UCSD-AML1 (cell line): Measurements from ENCODE around the gene P4HB.

Experiments used
- DNase-seq: peaks from one replicate; lab custom pipeline; 2025; ENCODE audit not compliant: unreplicated experiment; lab: John Stamatoyannopoulos, UW

Gene P4HB

DNA sequence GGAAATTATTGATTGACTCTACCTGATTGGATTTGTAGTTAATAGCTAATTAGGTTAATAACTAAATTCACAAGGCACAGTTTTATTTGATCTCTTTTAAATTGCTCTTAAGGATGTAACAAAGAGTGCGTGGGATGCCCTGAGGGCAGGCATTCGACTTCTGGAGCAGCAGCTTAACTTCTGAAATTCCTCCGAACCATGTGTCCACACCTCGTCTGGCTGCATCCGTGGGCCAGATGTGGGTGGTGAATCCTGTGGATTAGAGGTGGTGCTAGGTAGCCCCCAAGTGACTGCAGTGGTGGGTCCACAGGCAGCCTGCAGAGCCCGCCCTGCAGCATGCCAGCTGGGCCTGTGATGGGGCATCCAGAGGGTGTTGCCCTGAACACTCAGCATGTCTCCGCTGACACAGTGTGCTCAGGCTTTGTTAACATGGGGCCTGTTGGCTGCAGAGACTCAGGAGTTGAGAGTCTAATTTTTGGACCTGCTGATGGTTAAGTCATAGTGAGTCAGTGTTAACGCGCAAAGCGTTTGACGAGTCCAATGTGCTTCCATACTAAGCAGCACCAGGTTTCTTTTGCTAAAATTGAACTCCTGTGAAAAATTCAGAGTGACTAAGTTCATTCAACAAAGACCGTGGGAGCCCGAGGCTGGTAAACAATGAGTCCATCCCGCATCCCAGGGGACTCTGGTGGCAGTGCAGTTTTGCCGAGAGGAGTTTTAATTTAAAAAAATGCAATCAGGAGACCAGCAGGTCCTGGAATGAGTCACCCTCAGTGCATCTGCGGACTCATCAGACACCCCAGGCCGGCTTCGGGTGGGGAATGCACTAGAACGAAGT is 37.9 kb upstream of the P4HB start:
- no peak for DNase-seq

GRCh38 chr17:81895400-81895799 is 35.1 kb upstream of the P4HB start:
- DNase-seq: no peak

DNA sequence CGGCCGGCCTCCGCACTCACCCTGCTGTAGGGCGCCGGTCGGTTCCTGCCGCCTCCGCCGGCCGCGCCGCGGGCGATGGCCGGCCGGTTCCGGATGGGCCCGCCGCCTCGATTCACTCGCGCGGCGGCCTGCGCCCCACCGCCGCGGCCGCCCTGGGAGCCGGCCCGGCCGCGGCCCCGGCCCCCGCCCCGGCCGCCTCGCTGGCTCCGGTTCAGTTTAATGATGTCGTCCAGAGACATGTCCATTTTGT is 30.9 kb upstream of the P4HB start:
- DNase-seq: no peak

DNA sequence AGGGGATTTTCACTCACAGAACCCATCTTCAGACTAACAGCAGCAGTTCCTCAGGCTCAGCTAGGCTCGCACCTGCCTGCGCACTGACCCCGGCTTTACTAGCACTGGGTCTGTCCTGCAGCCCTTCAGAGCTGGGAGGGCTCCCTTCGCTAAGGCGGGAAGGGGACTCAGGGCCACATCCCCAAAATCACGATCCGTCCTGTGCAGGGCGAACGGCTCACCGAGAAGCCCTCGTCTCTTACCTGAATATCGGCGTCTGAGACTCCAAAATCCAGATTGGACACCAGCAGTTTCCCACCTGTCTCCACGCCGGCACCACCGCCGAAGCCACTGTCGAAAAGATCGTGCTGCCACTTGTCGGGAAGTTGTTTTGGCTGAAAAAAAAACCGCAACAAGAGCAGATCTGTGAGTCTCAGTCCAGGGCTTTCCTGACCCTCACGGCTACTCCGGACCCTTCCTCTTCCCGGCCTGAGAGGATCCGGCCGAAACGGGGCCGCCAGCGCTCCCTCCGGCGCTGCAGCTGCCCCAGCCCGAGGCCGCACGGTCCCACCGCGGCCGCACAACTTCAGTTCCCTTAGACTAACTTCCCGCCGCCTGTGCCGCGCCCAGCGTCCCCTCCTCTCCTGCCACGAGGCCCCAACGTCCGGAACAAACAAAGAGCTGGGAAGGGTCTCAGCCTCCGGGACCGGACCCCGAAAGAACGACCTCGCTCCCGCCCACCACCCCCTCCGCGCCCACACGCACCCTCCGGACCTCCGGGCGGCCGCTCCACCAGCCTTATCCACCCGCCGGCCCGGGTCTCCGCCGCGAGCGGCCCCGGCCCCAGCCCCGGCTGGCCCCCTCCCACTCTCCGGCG is 30.3 kb upstream of the P4HB start:
- DNase-seq: peak; percentile 24

DNA sequence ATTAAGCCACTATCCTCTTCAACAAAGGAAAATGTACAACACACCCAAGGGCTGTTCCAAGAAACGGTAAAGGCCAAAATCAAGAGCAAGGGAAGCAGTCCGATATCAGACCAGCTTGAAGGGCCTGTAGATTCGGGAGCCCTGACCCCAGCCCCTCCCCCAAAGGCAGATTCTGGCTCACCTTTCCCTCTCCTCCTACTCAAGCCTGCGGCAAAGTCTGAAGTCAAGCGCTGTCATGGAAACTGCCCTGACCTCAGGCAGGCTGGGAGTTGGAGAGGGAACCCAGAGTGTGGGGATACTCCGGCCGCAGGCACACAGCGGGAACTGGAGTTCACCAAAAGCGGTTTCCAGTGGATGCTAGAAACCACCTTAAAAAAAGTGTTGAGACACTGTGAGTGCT is 29.3 kb upstream of the P4HB start:
- DNase-seq: no peak

GRCh38 chr17:81888988-81889595 is 28.8 kb upstream of the P4HB start:
- no peak for DNase-seq

DNA sequence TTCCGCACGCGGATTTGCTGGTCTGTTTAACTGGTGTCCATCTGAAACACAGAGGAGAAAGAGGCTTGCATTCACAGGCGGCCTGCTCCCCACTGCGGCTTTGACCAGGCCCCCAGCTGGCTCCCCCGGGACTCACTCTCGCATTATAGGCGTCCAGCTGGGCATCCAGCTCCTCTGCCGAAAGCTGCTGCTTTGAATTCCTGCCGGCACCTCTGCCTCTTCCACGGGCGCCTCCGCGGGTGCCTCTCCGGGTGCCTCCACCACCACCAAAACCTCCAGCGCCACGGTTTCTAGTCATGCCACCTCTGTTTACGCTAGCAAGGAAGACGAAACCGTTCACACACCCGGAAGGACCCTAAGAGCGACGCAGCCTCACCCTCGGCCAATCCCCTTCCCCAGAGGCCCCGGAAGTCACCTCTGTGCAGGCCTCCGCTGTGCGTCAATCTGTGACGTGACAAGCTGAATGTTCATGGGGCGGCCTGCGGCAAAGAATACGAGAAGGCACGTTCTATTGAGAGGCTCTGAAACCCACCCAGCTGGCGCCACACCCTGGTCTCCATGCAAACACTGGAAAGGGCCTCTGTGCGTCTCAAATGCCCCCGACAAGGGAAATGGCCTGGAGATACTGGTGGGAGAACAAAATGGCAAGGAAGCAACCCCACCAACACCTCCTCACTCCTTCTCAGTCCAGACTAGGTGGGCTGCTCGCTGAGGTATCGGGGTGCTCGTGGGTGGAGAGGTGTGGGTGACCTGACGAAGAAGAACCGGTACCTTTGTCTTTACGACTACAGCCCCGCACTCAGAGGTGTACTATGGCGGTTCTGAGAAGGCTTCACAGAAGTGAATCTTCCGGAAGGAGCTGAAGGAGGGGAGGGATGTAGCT is 28.0 kb upstream of the P4HB start:
- no peak for DNase-seq

- DNase-seq: no peak
These were observed 25.7 kb upstream of the P4HB start for GRCh38 chr17:81885869-81886548.

- no peak for DNase-seq
These were observed 25.1 kb upstream of the P4HB start for GRCh38 chr17:81885454-81885853.

DNA sequence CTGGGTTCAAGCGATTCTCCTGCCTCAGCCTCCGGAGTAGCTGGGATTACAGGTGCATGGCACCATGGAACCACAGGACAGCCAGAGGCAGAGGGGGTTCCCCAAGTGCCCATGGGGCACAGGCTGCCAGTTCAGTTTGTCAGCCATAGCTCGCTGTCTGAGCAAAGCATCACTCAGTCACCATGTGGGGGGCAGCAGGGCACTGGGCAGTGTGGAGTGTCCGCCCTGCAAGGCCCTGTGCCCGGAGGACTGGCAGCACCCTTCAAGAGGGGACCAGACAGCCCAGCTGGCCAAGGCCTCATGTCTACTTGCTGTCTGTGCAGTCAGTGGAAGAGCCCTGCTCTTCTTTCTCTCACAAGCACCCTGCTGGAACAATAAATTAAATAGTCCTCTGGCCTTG is 24.6 kb upstream of the P4HB start:
- no peak for DNase-seq

DNA sequence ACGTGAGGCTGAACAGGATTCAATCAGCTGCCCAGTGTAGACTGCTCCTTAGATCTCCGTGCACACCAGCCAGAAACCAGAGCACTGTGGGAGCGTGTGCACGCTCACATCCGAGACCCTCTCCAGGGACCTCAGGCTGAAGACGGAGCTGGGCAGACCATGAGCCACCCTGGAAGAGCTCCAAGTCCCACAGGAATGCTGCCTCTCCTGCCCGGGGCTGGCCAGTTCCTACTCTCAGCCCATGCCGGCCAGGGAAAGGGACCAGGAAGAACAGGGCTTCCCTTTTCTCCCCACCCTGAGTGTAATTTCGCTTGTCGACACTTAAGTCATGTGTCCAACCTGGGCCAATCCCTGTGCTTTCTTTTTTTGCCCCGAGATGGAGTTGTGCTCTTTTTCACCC is 24.2 kb upstream of the P4HB start:
- DNase-seq: no peak

GRCh38 chr17:81879121-81879520 is 18.8 kb upstream of the P4HB start:
- DNase-seq: no peak

GRCh38 chr17:81878294-81878693 is 18.0 kb upstream of the P4HB start:
- DNase-seq: no peak

DNA sequence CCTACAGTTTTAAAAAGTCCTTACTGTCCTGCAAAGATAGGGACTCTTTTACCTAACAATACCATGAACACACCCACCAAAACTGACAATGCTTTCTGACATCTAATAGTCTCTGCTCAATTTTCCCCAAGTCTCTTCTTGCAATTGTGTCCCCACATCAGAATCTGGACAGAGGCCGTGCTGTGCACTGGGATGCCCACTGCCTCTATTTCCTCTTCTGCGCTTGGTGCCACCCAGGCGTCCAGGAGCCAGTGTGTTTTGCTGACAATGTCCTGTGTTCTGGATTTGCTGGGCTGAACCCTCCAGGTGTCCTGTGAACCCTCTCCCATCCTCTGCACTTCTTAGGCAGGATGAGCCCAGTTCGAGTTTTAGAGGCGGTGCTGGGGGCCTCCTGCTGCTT is 17.2 kb upstream of the P4HB start:
- no peak for DNase-seq

DNA sequence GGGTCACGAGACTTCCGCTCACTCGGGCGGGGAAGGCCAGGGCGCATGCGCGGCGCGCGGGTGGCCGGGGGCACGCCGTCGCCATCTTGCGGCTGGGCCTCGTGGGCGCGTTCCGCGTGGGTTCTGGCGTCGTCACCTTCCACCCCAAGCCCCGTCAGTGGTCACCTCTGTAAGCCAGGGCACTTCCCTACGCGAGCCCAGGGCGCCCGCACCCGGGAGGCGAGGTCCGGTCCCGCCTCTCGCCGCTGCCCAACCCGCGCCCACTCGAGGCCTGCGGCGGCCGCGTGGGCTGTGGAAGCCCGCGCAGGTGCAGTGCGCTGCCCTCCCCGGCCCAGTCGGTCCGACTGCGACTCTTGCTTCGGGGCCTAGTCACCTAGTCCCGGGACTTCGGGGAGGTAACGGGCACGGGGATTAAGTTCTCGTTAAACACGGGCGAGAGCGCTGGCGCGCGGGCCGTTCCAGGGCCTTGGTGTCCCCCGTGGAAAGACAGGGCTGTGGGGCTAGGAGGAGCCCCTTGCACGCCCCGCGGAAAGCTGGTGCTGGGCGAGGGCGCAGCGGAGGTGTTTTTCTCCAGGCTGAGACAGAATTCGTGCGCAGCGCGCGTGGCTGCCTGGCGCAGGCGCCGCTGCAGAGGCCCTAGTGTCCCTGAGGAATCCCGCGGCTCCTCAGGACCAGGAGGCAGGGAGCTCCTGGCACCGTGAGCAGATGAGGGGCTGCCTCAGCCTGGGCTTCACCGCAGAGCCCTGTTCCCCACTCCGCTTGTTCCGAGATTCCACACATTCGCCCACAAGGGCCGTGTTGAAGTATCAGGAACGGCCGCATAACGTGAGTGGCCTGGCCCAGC is 11.3 kb upstream of the P4HB start:
- DNase-seq: peak; percentile 93

DNA sequence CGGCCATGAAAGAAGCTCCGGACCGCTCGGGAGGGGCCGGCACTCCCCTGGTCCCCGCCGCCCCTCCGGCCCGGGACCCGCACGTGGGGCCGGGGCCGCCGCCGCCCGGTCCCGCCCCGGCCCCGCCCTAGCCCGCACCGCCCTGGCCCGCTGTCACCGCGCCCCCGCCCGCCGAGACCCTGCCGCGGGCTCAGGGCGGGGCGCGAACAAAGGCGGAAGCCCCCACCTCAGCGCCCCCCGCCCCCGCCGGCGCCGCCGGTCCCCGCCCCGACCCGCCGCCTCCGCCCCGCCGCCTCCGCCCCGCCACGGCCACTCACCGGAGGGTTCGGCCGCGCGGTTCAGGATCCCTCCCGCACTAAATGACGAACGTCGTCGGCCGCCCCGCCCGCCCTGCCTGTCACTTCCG is 10.6 kb upstream of the P4HB start, which contains the start of gene ARHGDIA:
TSS of gene ARHGDIA (minus strand) at position 357 of the 406 bp plus-strand sequence. CDS start 1,407 bp downstream, outside the sequence.
- no peak for DNase-seq

DNA sequence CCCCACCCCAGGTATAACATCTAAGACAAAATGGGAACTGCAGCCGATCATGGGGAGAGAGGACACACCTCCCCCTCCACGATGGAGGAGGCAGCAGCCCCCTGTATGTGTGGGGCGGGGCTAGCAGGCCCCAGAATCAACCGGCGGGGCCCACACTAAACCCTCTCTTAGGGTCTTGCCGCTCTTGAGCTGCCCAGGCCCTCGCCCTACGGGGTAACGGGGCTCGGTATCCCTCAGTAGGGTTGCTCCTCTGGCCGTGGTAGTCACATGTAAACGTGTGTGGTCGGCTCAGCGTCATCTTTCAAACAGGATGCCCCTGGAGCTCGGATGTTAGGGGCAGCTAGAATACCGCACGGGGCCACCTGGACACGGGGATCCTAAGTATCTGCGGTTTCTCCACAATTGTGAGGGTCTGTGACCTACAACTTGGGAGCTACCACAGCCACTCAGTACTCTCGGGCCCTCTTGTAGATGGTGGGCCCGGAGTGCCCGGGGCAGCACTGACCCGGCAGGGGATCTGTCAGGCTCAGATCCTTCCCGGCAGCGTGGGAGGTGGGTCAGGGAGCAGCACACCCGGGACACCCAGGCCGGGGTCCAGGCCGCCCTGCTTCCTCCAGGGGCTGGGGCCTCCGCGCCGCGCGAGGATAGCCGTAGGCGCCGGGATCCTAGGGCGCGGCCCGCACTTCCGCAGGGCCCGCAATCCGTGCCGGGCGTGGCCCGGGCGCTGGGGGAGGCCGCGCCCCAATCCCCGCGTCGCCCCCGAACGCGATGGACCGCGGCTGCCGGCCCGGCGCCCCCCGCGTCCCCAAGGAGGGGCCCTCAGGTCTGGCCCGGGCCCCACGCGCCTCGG is 10.0 kb upstream of the P4HB start:
- peak; percentile 31 for DNase-seq
